HG02588 (cell line): ENCODE results near the gene KLK12.
"Not testable (repeated sequence)": the region's sequence is repeated elsewhere in the genome, so short reads cannot be mapped to it uniquely, and the experiment has no call there.

ENCODE experiments used
- ATAC-seq: cut with Tn5 transposase; IDR thresholded peaks from one replicate; pipeline ENCODE4 v1.9.1; 2021; ENCODE audit warnings: mild to moderate bottlenecking, moderate library complexity; ENCODE audit not compliant: unreplicated experiment

Gene KLK12

GRCh38 chr19:51016798-51017683, 17.8 kb downstream of the KLK12 start:
- ATAC-seq = no peak

GRCh38 chr19:51015691-51016267, 19.0 kb downstream of the KLK12 start:
- ATAC-seq = no peak

GRCh38 chr19:51014242-51014641, 20.6 kb downstream of the KLK12 start:
- no peak for ATAC-seq

- ATAC-seq = no peak
Measured at GRCh38 chr19:51012661-51013190, 22.1 kb downstream of the KLK12 start.

GRCh38 chr19:51010066-51010795, 24.6 kb downstream of the KLK12 start:
- no peak for ATAC-seq

- no peak for ATAC-seq
Measured at GRCh38 chr19:51009061-51009891, 25.5 kb downstream of the KLK12 start.

GRCh38 chr19:51007488-51007887, 27.3 kb downstream of the KLK12 start:
- ATAC-seq = no peak

GRCh38 chr19:51006406-51006805, 28.4 kb downstream of the KLK12 start:
- no peak for ATAC-seq

GRCh38 chr19:51005248-51005647, 29.6 kb downstream of the KLK12 start:
- no peak for ATAC-seq

GRCh38 chr19:51003316-51003715, 31.5 kb downstream of the KLK12 start:
- ATAC-seq = no peak

GRCh38 chr19:51002542-51003311, 32.1 kb downstream of the KLK12 start:
- ATAC-seq = no peak

GRCh38 chr19:51002089-51002532, 32.7 kb downstream of the KLK12 start:
- ATAC-seq = no peak

GRCh38 chr19:51001515-51001914, 33.3 kb downstream of the KLK12 start, which contains the start of gene KLK8:
KLK8 (minus strand) TSS chr19:51001604; CDS start chr19:51001167, 437 bp downstream.
- no peak for ATAC-seq

GRCh38 chr19:51000981-51001380, 33.8 kb downstream of the KLK12 start:
- ATAC-seq = no peak

- ATAC-seq = no peak
Measured at GRCh38 chr19:51000426-51000825, 34.4 kb downstream of the KLK12 start.

GRCh38 chr19:50998686-50999085, 36.1 kb downstream of the KLK12 start:
- no peak for ATAC-seq

GRCh38 chr19:50998061-50998460, 36.7 kb downstream of the KLK12 start:
- ATAC-seq = no peak

- no peak for ATAC-seq
Measured at GRCh38 chr19:50994129-50994528, 40.7 kb downstream of the KLK12 start.

GRCh38 chr19:50992666-50993035, 42.2 kb downstream of the KLK12 start:
- ATAC-seq = no peak

- not testable (repeated sequence) for ATAC-seq
Measured at GRCh38 chr19:50984416-50984815, 50.4 kb downstream of the KLK12 start.
